BLaER1 (cell line): Measurements from ENCODE around the gene ATP9B.
A peak's percentile ranks its signal among the peaks of the same experiment; 100 is the strongest.

Source experiments
- H3K27ac ChIP-seq: shearing (Covaris generic); formaldehyde crosslinking; 2 replicates; pipeline ENCODE4 v1.8.1; 2022
- H3K27me3 ChIP-seq: shearing (Covaris generic); formaldehyde crosslinking; 2 replicates; pipeline ENCODE4 v1.8.1; 2022
- H3K36me3 ChIP-seq: shearing (Covaris generic); formaldehyde crosslinking; 2 replicates; pipeline ENCODE4 v1.8.1; 2022
- H3K4me1 ChIP-seq: shearing (Covaris generic); formaldehyde crosslinking; 2 replicates; pipeline ENCODE4 v1.8.1; 2022
- H3K4me2 ChIP-seq: shearing (Covaris generic); formaldehyde crosslinking; 2 replicates; pipeline ENCODE4 v1.8.1; 2022
- H3K4me3 ChIP-seq: shearing (Covaris generic); formaldehyde crosslinking; 2 replicates; pipeline ENCODE4 v1.8.1; 2022
- H3K9ac ChIP-seq: shearing (Covaris generic); formaldehyde crosslinking; 2 replicates; pipeline ENCODE4 v1.8.1; 2022
- H3K9me3 ChIP-seq: shearing (Covaris generic); formaldehyde crosslinking; 2 replicates; pipeline ENCODE4 v1.8.1; 2022
- H4K20me1 ChIP-seq: shearing (Covaris generic); formaldehyde crosslinking; 2 replicates; pipeline ENCODE4 v1.8.1; 2022
- Cebpa-rat ChIP-seq: shearing (Covaris generic); IDR thresholded peaks from 2 replicates; pipeline ENCODE4 v1.8.1; 2022

The ATP9B gene

GRCh38 chr18:79048245-79048632 lies 21.0 kb upstream of the ATP9B start:
- Histone ChIP-seq H3K36me3 (no peaks in the 10 kb centered on the region), H3K27ac (no peak overlapping the region), H3K4me3 (no peak overlapping the region), H3K9me3 (no peaks in the 10 kb centered on the region), H4K20me1 (no peaks in the 10 kb centered on the region), H3K4me2 (no peak overlapping the region), H3K9ac (no peak overlapping the region), H3K27me3 (no peaks in the 10 kb centered on the region), H3K4me1 (no peaks in the 10 kb centered on the region)
- no peak for TF ChIP-seq Cebpa-rat

DNA sequence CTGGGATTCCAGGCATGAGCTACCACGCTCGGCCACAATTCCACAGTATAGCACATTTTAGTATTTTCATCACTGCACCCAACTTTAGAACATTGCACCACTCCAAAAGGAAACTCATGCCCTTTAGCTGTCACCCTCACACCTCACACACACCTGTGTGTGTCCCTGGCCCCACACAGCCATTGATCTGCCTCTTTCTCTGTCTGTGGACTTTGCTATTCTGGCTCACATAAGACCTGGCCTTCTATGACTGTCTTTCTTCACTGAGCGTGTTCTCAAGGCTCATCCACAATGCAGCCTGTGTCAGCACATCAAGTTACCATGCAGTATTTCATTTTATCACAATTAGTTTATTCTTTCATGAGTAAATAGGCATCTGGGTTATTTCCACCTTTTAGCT lies 19.7 kb upstream of the ATP9B start:
- Histone ChIP-seq H3K27ac (no peak overlapping the region), H3K27me3 (no peaks in the 10 kb centered on the region), H3K9ac (no peak overlapping the region), H4K20me1 (no peaks in the 10 kb centered on the region), H3K36me3 (no peaks in the 10 kb centered on the region), H3K4me3 (no peak overlapping the region), H3K4me1 (no peaks in the 10 kb centered on the region), H3K9me3 (no peaks in the 10 kb centered on the region), H3K4me2 (no peak overlapping the region)
- no peak for TF ChIP-seq Cebpa-rat

DNA sequence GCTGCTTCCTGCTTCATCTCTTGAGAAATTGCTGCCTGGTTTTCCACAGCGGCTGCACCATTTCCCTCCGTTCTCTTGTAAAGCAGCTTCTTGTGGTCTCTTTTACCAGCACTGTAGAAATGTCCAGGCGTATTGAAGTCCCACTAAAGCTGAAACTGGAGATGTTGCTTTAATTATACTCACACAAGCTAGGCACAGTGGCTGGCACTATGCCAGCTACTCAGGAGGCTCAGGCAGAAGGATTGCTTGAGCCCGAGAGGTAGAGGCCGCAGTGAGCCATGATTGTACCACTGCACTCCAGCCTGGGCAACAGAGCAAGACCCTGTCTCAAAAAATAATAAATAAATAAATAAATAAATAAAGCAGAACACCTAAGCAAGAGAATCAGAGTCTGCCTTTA lies 19.2 kb upstream of the ATP9B start:
- no peaks in the 10 kb centered on the region for H3K36me3 ChIP-seq
- H3K9ac ChIP-seq = no peak overlapping the region
- no peak overlapping the region for H3K27ac ChIP-seq
- H3K9me3 ChIP-seq = no peaks in the 10 kb centered on the region
- no peaks in the 10 kb centered on the region for H3K27me3 ChIP-seq
- H3K4me3 ChIP-seq = no peak overlapping the region
- H4K20me1 ChIP-seq = no peaks in the 10 kb centered on the region
- H3K4me2 ChIP-seq = no peak overlapping the region
- H3K4me1 ChIP-seq = no peaks in the 10 kb centered on the region
- TF ChIP-seq Cebpa-rat = no peak

- Histone ChIP-seq H3K9me3 (no peaks in the 10 kb centered on the region), H4K20me1 (no peaks in the 10 kb centered on the region), H3K9ac (no peak overlapping the region), H3K36me3 (no peaks in the 10 kb centered on the region), H3K4me1 (no peaks in the 10 kb centered on the region), H3K4me2 (no peak overlapping the region), H3K4me3 (no peak overlapping the region), H3K27me3 (no peaks in the 10 kb centered on the region), H3K27ac (no peak overlapping the region)
- TF ChIP-seq Cebpa-rat = no peak
Measured at GRCh38 chr18:79056827-79057367, 12.3 kb upstream of the ATP9B start.

GRCh38 chr18:79058007-79058406 lies 11.2 kb upstream of the ATP9B start:
- no peaks in the 10 kb centered on the region for H4K20me1 ChIP-seq
- H3K9ac ChIP-seq = no peak overlapping the region
- H3K4me3 ChIP-seq = no peak overlapping the region
- no peak overlapping the region for H3K27ac ChIP-seq
- TF ChIP-seq Cebpa-rat = no peak
- H3K9me3 ChIP-seq = no peaks in the 10 kb centered on the region
- no peak overlapping the region for H3K4me2 ChIP-seq
- H3K4me1 ChIP-seq = no peaks in the 10 kb centered on the region
- H3K27me3 ChIP-seq = no peaks in the 10 kb centered on the region
- H3K36me3 ChIP-seq = no peaks in the 10 kb centered on the region

DNA sequence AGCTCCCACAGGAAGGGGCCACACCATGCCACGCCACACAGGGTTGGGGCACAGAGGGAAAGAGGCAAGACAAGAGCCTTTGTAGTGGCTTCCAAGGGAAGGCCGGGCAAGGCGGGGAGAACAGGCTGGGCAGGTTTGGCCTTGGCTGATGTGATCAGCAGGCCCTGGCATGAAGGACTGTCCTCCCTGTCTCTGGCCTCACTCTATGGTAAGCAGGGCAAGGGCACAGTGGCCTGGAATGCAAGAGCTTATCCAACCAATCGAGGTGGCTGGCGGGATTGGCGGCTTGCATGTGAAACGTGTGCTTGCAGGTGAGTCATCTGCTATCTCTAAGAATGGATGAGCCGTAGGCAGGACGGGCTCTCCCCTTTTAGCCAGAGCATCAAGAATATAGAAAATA lies 6.4 kb upstream of the ATP9B start:
- Histone ChIP-seq H3K9ac (no peak overlapping the region), H3K36me3 (no peaks in the 10 kb centered on the region), H3K27ac (no peak overlapping the region)

GRCh38 chr18:79064228-79064627 lies 5.0 kb upstream of the ATP9B start:
- Histone ChIP-seq H4K20me1 (no peaks in the 10 kb centered on the region), H3K9ac (no peak overlapping the region), H3K27ac (no peak overlapping the region), H3K36me3 (no peaks in the 10 kb centered on the region), H3K27me3 (no peaks in the 10 kb centered on the region), H3K4me2 (no peak overlapping the region), H3K4me3 (no peak overlapping the region), H3K9me3 (peaks cover 22% of the 10 kb centered on the region; the same call in 1 of the 2 replicates), H3K4me1 (no peaks in the 10 kb centered on the region)
- no peak for TF ChIP-seq Cebpa-rat

More for the DNA sequence above, 6.4 kb upstream of the ATP9B start:
- TF ChIP-seq Cebpa-rat = no peak
- H3K4me1 ChIP-seq = no peaks in the 10 kb centered on the region
- H3K4me3 ChIP-seq = no peak overlapping the region
- H3K4me2 ChIP-seq = no peak overlapping the region
- no peaks in the 10 kb centered on the region for H3K27me3 ChIP-seq
- H3K9me3 ChIP-seq = peaks cover 22% of the 10 kb centered on the region; the same call in 1 of the 2 replicates
- H4K20me1 ChIP-seq = no peaks in the 10 kb centered on the region

DNA sequence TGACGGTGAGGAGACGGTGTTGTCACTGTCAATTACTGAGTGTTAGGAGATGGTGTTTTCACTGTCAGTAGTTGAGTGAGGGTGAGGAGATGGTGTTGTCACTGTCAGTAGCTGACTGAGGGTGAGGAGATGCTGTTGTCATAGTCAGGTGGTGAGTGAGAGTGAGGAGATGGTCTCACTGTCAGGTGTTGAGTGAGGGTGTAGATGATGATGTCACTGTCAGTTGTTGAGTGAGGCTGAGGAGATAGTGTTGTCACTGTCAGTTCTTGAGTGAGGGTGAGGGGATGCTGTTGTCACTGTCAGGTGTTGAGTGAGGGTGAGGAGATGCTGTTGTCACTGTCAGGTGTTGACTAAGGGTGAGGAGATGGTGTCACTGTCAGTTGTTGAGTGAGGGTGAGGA lies 3.4 kb upstream of the ATP9B start:
- no peak overlapping the region for H3K27ac ChIP-seq
- TF ChIP-seq Cebpa-rat = no peak

GRCh38 chr18:79067611-79068010 lies 1.6 kb upstream of the ATP9B start:
- Histone ChIP-seq H3K9me3 (peaks cover 34% of the 10 kb centered on the region), H3K27ac (no peak overlapping the region), H3K36me3 (peaks cover 2% of the 10 kb centered on the region), H3K4me3 (no peak overlapping the region), H3K9ac (no peak overlapping the region), H4K20me1 (no peaks in the 10 kb centered on the region), H3K4me1 (peaks cover 15% of the 10 kb centered on the region), H3K4me2 (no peak overlapping the region), H3K27me3 (no peaks in the 10 kb centered on the region)
- no peak for TF ChIP-seq Cebpa-rat

More for the DNA sequence above, 3.4 kb upstream of the ATP9B start:
- Histone ChIP-seq H3K4me1 (peaks cover 7% of the 10 kb centered on the region), H3K4me3 (no peak overlapping the region), H3K27me3 (no peaks in the 10 kb centered on the region), H3K9me3 (peaks cover 22% of the 10 kb centered on the region; the same call in 1 of the 2 replicates), H3K9ac (no peak overlapping the region), H3K36me3 (no peaks in the 10 kb centered on the region), H4K20me1 (no peaks in the 10 kb centered on the region), H3K4me2 (no peak overlapping the region)

GRCh38 chr18:79068341-79068936 lies 755 bp upstream of the ATP9B start:
- Histone ChIP-seq H3K9me3 (peaks cover 43% of the 10 kb centered on the region), H3K4me1 (peaks cover 16% of the 10 kb centered on the region), H3K36me3 (peaks cover 8% of the 10 kb centered on the region), H3K27ac (peak overlapping the region; percentile 95), H3K27me3 (no peaks in the 10 kb centered on the region), H3K4me3 (peak overlapping the region; percentile 90), H3K4me2 (peak overlapping the region; percentile 62), H3K9ac (peak overlapping the region; percentile 20; the same call in 1 of the 2 replicates), H4K20me1 (no peaks in the 10 kb centered on the region)
- TF ChIP-seq Cebpa-rat = no peak
